SK-N-SH (cell line): ENCODE results near the gene FAM221B. TPM values are rescaled to one million over a fixed set of nuclear protein-coding genes. Genes with fewer than 3 reads are reported as not detected.

Experiments used
- CTCF ChIA-PET: fragments of 300-600, 350-600 bp; formaldehyde crosslinking; extraction: SDS; loops from one replicate; lab custom pipeline; 2021; lab: Yijun Ruan, JAX
- POLR2A ChIA-PET: fragments of 350-600 bp; sonication (Branson Sonifier 250); formaldehyde crosslinking; extraction: SDS; loops from one replicate; lab custom pipeline; 2020; ENCODE audit warnings: antibody characterized with exemption, inconsistent platforms; lab: Yijun Ruan, JAX
- DNase-seq: peaks from one replicate; pipeline ENCODE4 v3.0.0; 2012
- H2AFZ ChIP-seq: fragments of 200-600 bp; sonication (generic); 2 replicates; pipeline ENCODE4 v1.8.1; 2016; ENCODE audit warnings: antibody characterized with exemption, mild to moderate bottlenecking, low read depth
- H3F3A ChIP-seq: fragments of 200-600 bp; sonication (generic); replicated peaks from 2 replicates; pipeline ENCODE3; 2016; ENCODE audit warnings: antibody characterized with exemption, mild to moderate bottlenecking; ENCODE audit not compliant: insufficient read depth
- H3K27ac ChIP-seq, 2 experiments: fragments of 200-500 bp in 1 of 2; fragments of 200-600 bp in 1 of 2; sonication (Bioruptor generic) in 1 of 2; sonication (generic), shearing (Covaris generic) in 1 of 2; 2 replicates each; pipeline versions ENCODE4 v1.5.1 to v1.6.1; 2014 to 2016; ENCODE audit warnings: low read depth in 2 of 2, inconsistent platforms in 1 of 2, low read length in 1 of 2, mild to moderate bottlenecking in 1 of 2, mixed read lengths in 1 of 2
- H3K27me3 ChIP-seq: fragments of 200-600 bp; sonication (generic), shearing (Covaris generic); 2 replicates; pipeline ENCODE4 v1.6.1; 2016; ENCODE audit warnings: mixed run types; ENCODE audit not compliant: insufficient read depth
- H3K36me3 ChIP-seq, 2 experiments: fragments of 200-500 bp in 1 of 2; fragments of 200-600 bp in 1 of 2; sonication (Bioruptor generic) in 1 of 2; sonication (generic) in 1 of 2; replicated peaks in 1 of 2; 2 replicates each; pipeline versions ENCODE3 to v1.5.1; 2014 to 2016; ENCODE audit warnings: low read length in 1 of 2, mild to moderate bottlenecking in 1 of 2; ENCODE audit not compliant: insufficient read depth in 2 of 2, control insufficient read depth in 1 of 2
- H3K4me1 ChIP-seq, 2 experiments: fragments of 200-500 bp in 1 of 2; fragments of 200-600 bp in 1 of 2; sonication (Bioruptor generic) in 1 of 2; sonication (generic), shearing (Covaris generic) in 1 of 2; 2 replicates each; pipeline versions ENCODE4 v1.5.1 to v1.6.1; 2014 to 2016; ENCODE audit warnings: low read depth in 1 of 2, low read length in 1 of 2, mixed run types in 1 of 2; ENCODE audit not compliant: insufficient read depth in 2 of 2, control insufficient read depth in 1 of 2
- H3K4me2 ChIP-seq: fragments of 200-600 bp; sonication (generic), shearing (Covaris generic); 2 replicates; pipeline ENCODE4 v1.6.1; 2017; ENCODE audit warnings: mixed run types
- H3K4me3 ChIP-seq, 2 experiments: fragments of 200-500 bp in 1 of 2; fragments of 200-600 bp in 1 of 2; sonication (Bioruptor generic) in 1 of 2; sonication (generic), shearing (Covaris generic) in 1 of 2; 2 replicates each; pipeline versions ENCODE4 v1.5.1 to v1.8.1; 2014 to 2016; ENCODE audit warnings: low read depth in 2 of 2, inconsistent platforms in 1 of 2, low read length in 1 of 2, mild to moderate bottlenecking in 1 of 2, mixed read lengths in 1 of 2, moderate library complexity in 1 of 2
- H3K79me2 ChIP-seq: fragments of 200-600 bp; sonication (generic); 2 replicates; pipeline ENCODE4 v1.8.1; 2017; ENCODE audit warnings: mild to moderate bottlenecking; ENCODE audit not compliant: insufficient read depth
- H3K9ac ChIP-seq: fragments of 200-600 bp; sonication (generic); 2 replicates; pipeline ENCODE4 v1.6.1; 2017; ENCODE audit warnings: mixed run types
- H3K9me2 ChIP-seq: fragments of 200-600 bp; sonication (generic); 2 replicates; pipeline ENCODE4 v1.6.1; 2017; ENCODE audit warnings: mixed run types
- H3K9me3 ChIP-seq: fragments of 200-600 bp; sonication (generic); 2 replicates; pipeline ENCODE4 v1.6.1; 2017; ENCODE audit warnings: mixed run types, mild to moderate bottlenecking, moderate library complexity
- H4K20me1 ChIP-seq: fragments of 200-600 bp; sonication (generic); 2 replicates; pipeline ENCODE4 v1.6.1; 2017; ENCODE audit warnings: mild to moderate bottlenecking, mixed run types; ENCODE audit not compliant: insufficient read depth
- ELF1 ChIP-seq: IDR thresholded peaks from 2 replicates; pipeline ENCODE4 v1.4.0; 2012
- EP300 ChIP-seq, 2 experiments: IDR thresholded peaks; 2 replicates each; pipeline versions ENCODE4 v1.4.0 to v1.6.1; 2012; ENCODE audit warnings: borderline replicate concordance in 1 of 2, low read depth in 1 of 2, low read length in 1 of 2
- GATA2 ChIP-seq: sonication (generic); formaldehyde crosslinking; IDR thresholded peaks from 2 replicates; pipeline ENCODE4 v1.5.0; 2020; ENCODE audit warnings: mild to moderate bottlenecking, missing genetic modification reagents
- MEF2A ChIP-seq: IDR thresholded peaks from 2 replicates; pipeline ENCODE4 v1.4.0; 2012; ENCODE audit warnings: low read depth, borderline replicate concordance
- MXI1 ChIP-seq: IDR thresholded peaks from 2 replicates; pipeline ENCODE4 v1.6.1; 2012; ENCODE audit warnings: mild to moderate bottlenecking, low read depth, low read length, improper control_type of control experiment
- USF2 ChIP-seq: fragments of 150-350 bp; IDR thresholded peaks from 2 replicates; pipeline ENCODE4 v1.6.1; 2017; ENCODE audit warnings: antibody characterized with exemption, low read length, low read depth, borderline replicate concordance
- ZBTB33 ChIP-seq: IDR thresholded peaks from 2 replicates; pipeline ENCODE4 v1.4.0; 2012; ENCODE audit warnings: low read depth, borderline replicate concordance
- WGBS: methylation state at CpG from one replicate; pipeline ENCODE4 v1.1.6; 2017; ENCODE audit warnings: low lambda C conversion rate; 5-methylcytosine and 5-hydroxymethylcytosine counted together
- polyA plus RNA-seq, 3 experiments: library from polyadenylated mRNA; depleted of rRNA; stranded (reverse); fragments of >200 nt; gene quantifications; 2 replicates each; pipeline ENCODE4 v1.2.3, GENCODE V29; 2012
- TF ChIP-seq, protein P1 (sequence below): fragments of 200-600 bp; sonication (generic); IDR thresholded peaks from 2 replicates; pipeline ENCODE4 v1.6.1; 2017; ENCODE audit warnings: antibody characterized with exemption, mild to moderate bottlenecking, moderate library complexity
- TF ChIP-seq, protein P2 (sequence below): IDR thresholded peaks from 2 replicates; pipeline ENCODE4 v1.6.1; 2012; ENCODE audit warnings: mild to moderate bottlenecking, low read depth, low read length, moderate library complexity

FAM221B gene
- polyA plus RNA-seq, 1 of the 3 experiments (the other 2 are of a cell fraction): not detected

- TF ChIP-seq EP300 (IDR thresholded peaks at IDR 0.05; ENCODE audit: borderline replicate concordance in 1 of 2, low read depth in 1 of 2, low read length in 1 of 2) (no peak), ZBTB33 (no peak), MXI1 (no peak), ELF1 (no peak), MEF2A (no peak)
Observed at GRCh38 chr9:35856206-35856605, 27.7 kb upstream of the FAM221B start (continued).

DNA sequence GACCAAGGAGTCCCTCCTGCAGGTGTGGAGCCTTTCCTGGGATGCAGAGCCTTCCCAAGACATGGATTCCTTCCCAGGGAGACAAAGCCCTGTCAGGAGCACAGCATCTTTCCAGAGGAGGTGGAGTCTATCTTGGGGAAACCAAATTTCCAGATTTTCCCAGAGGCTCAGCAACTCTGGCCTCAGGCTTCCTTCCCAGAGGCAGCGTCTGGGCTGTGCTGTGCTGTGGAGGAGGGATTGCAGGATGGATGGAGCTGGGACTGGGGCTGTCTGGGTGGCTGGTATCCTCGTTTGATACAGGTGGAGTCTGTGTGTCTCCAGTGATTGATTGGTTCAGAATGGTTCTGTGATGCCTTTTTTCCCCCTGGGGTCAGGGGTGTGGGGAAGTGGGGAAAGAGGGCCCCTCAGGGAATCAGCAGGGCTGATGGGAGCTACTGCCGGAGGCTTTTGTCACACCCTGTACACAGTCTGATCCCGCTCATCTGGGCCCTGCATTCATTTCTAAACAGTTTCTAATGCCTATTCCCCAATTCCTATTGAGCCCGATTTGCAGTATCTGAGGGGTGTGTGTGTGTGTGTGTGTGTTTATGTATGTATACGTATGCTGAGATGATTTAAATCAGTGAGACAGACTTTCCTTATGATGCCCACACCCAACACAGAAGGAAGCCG lies 25.7 kb upstream of the FAM221B start:
- POLR2A ChIA-PET: no interaction called here
- Histone ChIP-seq H3K4me3 (no peak overlapping the region), H3K27me3 (no peaks in the 10 kb centered on the region), H3K4me2 (no peak overlapping the region), H3K27ac (no peak overlapping the region), H3K36me3 (no peaks in the 10 kb centered on the region), H3K4me1 (peaks cover 0 to 4% of the 10 kb centered on the region in 2 experiments; a peak in 1 of 4 replicates), H4K20me1 (no peaks in the 10 kb centered on the region), H3K9me2 (no peaks in the 10 kb centered on the region), H3K79me2 (no peaks in the 10 kb centered on the region), H2AFZ (no peak overlapping the region), H3F3A (peaks cover 4% of the 10 kb centered on the region), H3K9ac (no peak overlapping the region), H3K9me3 (no peaks in the 10 kb centered on the region)
- TF ChIP-seq, protein P1, sequence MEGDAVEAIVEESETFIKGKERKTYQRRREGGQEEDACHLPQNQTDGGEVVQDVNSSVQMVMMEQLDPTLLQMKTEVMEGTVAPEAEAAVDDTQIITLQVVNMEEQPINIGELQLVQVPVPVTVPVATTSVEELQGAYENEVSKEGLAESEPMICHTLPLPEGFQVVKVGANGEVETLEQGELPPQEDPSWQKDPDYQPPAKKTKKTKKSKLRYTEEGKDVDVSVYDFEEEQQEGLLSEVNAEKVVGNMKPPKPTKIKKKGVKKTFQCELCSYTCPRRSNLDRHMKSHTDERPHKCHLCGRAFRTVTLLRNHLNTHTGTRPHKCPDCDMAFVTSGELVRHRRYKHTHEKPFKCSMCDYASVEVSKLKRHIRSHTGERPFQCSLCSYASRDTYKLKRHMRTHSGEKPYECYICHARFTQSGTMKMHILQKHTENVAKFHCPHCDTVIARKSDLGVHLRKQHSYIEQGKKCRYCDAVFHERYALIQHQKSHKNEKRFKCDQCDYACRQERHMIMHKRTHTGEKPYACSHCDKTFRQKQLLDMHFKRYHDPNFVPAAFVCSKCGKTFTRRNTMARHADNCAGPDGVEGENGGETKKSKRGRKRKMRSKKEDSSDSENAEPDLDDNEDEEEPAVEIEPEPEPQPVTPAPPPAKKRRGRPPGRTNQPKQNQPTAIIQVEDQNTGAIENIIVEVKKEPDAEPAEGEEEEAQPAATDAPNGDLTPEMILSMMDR: no peak
- TF ChIP-seq, protein P2, sequence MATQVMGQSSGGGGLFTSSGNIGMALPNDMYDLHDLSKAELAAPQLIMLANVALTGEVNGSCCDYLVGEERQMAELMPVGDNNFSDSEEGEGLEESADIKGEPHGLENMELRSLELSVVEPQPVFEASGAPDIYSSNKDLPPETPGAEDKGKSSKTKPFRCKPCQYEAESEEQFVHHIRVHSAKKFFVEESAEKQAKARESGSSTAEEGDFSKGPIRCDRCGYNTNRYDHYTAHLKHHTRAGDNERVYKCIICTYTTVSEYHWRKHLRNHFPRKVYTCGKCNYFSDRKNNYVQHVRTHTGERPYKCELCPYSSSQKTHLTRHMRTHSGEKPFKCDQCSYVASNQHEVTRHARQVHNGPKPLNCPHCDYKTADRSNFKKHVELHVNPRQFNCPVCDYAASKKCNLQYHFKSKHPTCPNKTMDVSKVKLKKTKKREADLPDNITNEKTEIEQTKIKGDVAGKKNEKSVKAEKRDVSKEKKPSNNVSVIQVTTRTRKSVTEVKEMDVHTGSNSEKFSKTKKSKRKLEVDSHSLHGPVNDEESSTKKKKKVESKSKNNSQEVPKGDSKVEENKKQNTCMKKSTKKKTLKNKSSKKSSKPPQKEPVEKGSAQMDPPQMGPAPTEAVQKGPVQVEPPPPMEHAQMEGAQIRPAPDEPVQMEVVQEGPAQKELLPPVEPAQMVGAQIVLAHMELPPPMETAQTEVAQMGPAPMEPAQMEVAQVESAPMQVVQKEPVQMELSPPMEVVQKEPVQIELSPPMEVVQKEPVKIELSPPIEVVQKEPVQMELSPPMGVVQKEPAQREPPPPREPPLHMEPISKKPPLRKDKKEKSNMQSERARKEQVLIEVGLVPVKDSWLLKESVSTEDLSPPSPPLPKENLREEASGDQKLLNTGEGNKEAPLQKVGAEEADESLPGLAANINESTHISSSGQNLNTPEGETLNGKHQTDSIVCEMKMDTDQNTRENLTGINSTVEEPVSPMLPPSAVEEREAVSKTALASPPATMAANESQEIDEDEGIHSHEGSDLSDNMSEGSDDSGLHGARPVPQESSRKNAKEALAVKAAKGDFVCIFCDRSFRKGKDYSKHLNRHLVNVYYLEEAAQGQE: no peak
- TF ChIP-seq GATA2 (CRISPR knock-in tag): no peak
- TF ChIP-seq USF2: no peak
- no peak for TF ChIP-seq MEF2A
- no peak for DNase-seq
- CTCF ChIA-PET: interaction anchor here (0.8 kb wide), 1 partner anchor 19 kb away, joined by 5 read pairs; no protein-coding TSS in a partner anchor
- 85% methylated on average over 6 of the region's 7 CpGs for WGBS
